Smooth muscle cell (in vitro differentiated cells): Measurements from ENCODE around the gene ERMAP. TPM values are rescaled to one million over a fixed set of nuclear protein-coding genes. Genes with fewer than 3 reads are reported as not detected.

Experiments
- DNase-seq: peaks from one replicate; lab custom pipeline; 2025; ENCODE audit not compliant: unreplicated experiment; lab: John Stamatoyannopoulos, UW
- H2AFZ ChIP-seq: fragments of 200-600 bp; sonication (generic); 2 replicates; pipeline ENCODE4 v1.6.0; 2016; ENCODE audit warnings: antibody characterized with exemption, low read depth, mild to moderate bottlenecking
- H3F3A ChIP-seq: fragments of 200-600 bp; sonication (generic); 2 replicates; pipeline ENCODE4 v1.6.0; 2017; ENCODE audit warnings: antibody characterized with exemption, low read depth
- H3K27ac ChIP-seq: fragments of 200-600 bp; sonication (generic); 2 replicates; pipeline ENCODE4 v1.5.1; 2016; ENCODE audit warnings: low read depth, mild to moderate bottlenecking
- H3K27me3 ChIP-seq: fragments of 200-600 bp; sonication (generic); 2 replicates; pipeline ENCODE4 v1.6.1; 2016; ENCODE audit warnings: low read depth, mild to moderate bottlenecking
- H3K36me3 ChIP-seq: fragments of 200-600 bp; sonication (generic); 2 replicates; pipeline ENCODE4 v1.5.1; 2016; ENCODE audit warnings: low read depth
- H3K4me1 ChIP-seq: fragments of 200-600 bp; sonication (generic); 2 replicates; pipeline ENCODE4 v1.5.1; 2016; ENCODE audit warnings: low read depth
- H3K4me2 ChIP-seq: fragments of 200-600 bp; sonication (generic); 2 replicates; pipeline ENCODE4 v1.6.0; 2016; ENCODE audit warnings: mild to moderate bottlenecking
- H3K4me3 ChIP-seq: fragments of 200-600 bp; sonication (generic); 2 replicates; pipeline ENCODE4 v1.5.1; 2016; ENCODE audit warnings: mild to moderate bottlenecking
- H3K79me2 ChIP-seq: fragments of 200-600 bp; sonication (generic); 2 replicates; pipeline ENCODE4 v1.6.0; 2016; ENCODE audit warnings: low read depth, mild to moderate bottlenecking
- H3K9ac ChIP-seq: fragments of 200-600 bp; sonication (generic); 2 replicates; pipeline ENCODE4 v1.6.0; 2016; ENCODE audit warnings: low read depth
- H3K9me3 ChIP-seq: fragments of 200-600 bp; sonication (generic); replicated peaks from 2 replicates; pipeline ENCODE4 v1.5.1; 2016; ENCODE audit warnings: low read depth
- H4K20me1 ChIP-seq: fragments of 200-600 bp; sonication (generic); 2 replicates; pipeline ENCODE4 v1.6.0; 2016; ENCODE audit warnings: low read depth
- WGBS: methylation state at CpG from one replicate; pipeline ENCODE4 v1.1.7; 2016; ENCODE audit warnings: low lambda C conversion rate; 5-methylcytosine and 5-hydroxymethylcytosine counted together
- polyA plus RNA-seq: library from polyadenylated mRNA; unstranded; fragments of >200 nt; fragmentation: Nextera tagmentation; extraction: Ambion mirVana; gene quantifications from 2 replicates; pipeline ENCODE4 v1.2.1, GENCODE V29; 2016
- total RNA-seq: library from RNA; depleted of rRNA; stranded (reverse); fragments of >200 nt; gene quantifications from 2 replicates; pipeline ENCODE4 v1.2.3, GENCODE V29; 2014
- TF ChIP-seq, protein P1 (sequence below): fragments of 200-600 bp; sonication (generic); IDR thresholded peaks from 2 replicates; pipeline ENCODE4 v1.5.1; 2017; ENCODE audit warnings: borderline replicate concordance, mild to moderate bottlenecking, antibody characterized with exemption; ENCODE audit not compliant: insufficient read depth, poor library complexity, severe bottlenecking

The ERMAP gene
- total and polyA plus RNA-seq, 2 experiments from 2014 or later, result 4.1 to 5.1 TPM

DNA sequence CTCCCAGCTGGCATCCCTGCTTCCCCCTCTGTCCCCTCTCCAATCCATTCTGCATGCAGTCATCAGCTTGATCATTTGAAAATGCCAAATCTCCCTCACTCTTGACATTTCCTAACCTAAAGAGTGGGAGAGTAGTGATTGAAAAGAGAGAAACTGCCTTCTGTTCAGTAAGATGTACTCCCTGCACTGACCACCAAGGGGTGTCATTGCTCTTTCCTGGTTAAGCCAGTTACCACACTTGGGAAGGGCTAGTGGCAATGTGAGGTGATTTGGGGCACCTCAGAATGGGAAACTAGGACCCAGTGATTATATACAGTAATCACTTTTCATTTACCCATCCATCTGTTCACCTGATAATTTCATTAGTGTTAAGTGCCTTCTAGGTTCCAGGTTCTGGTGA is 39.1 kb upstream of the ERMAP start:
- Histone ChIP-seq H4K20me1 (peaks cover 22% of the 10 kb centered on the region), H2AFZ (no peak overlapping the region), H3K4me1 (no peaks in the 10 kb centered on the region), H3K79me2 (peaks cover 6% of the 10 kb centered on the region), H3K4me2 (no peak overlapping the region), H3F3A (no peaks in the 10 kb centered on the region), H3K27ac (no peak overlapping the region), H3K27me3 (no peaks in the 10 kb centered on the region), H3K36me3 (no peaks in the 10 kb centered on the region), H3K9ac (no peak overlapping the region), H3K9me3 (no peaks in the 10 kb centered on the region), H3K4me3 (no peak overlapping the region)
- TF ChIP-seq, protein P1, sequence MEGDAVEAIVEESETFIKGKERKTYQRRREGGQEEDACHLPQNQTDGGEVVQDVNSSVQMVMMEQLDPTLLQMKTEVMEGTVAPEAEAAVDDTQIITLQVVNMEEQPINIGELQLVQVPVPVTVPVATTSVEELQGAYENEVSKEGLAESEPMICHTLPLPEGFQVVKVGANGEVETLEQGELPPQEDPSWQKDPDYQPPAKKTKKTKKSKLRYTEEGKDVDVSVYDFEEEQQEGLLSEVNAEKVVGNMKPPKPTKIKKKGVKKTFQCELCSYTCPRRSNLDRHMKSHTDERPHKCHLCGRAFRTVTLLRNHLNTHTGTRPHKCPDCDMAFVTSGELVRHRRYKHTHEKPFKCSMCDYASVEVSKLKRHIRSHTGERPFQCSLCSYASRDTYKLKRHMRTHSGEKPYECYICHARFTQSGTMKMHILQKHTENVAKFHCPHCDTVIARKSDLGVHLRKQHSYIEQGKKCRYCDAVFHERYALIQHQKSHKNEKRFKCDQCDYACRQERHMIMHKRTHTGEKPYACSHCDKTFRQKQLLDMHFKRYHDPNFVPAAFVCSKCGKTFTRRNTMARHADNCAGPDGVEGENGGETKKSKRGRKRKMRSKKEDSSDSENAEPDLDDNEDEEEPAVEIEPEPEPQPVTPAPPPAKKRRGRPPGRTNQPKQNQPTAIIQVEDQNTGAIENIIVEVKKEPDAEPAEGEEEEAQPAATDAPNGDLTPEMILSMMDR, result peak; percentile 52
- no peak for DNase-seq

DNA sequence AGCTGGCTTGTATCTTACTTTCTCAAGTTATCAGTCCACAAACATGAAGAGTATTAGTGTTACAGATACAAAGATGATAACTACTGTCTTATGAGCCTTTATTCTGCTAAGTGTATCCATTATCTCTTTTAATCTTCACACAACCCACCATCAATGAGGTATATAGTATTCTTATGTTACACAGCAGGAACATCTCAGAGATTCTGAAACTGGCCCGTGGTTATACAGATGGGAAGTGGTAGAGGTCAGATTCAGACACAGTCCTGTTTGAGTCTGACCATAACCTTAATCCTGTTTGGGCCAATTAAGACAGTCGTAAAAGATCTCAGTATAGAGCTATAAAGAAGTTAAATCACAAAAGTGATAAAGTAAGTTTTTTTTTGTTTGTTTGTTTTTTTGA is 37.2 kb upstream of the ERMAP start:
- Histone ChIP-seq H3K9me3 (no peaks in the 10 kb centered on the region), H3K4me3 (no peak overlapping the region)
- 68% methylated on average over 2 of the region's 2 CpGs for WGBS

DNA sequence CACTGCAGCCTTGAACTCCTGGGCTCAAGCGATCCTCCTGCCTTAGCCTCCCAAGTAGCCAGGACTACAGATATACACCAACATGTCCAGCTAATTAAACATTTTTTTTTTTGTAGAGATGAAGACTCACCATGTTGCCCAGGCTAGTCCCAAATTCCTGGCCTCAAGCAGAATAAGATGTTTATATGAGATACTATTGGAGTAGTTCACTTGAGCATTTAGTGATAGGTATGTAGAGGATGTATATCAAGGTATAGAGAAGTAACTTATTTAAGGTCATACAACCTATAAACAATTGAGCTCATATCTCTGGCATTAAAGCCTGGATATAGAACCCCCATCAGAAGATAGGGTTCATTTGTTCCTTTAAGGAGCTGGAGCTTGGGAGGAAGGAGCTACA is 36.7 kb upstream of the ERMAP start:
- Histone ChIP-seq H3K36me3 (no peaks in the 10 kb centered on the region), H3K4me1 (no peaks in the 10 kb centered on the region), H4K20me1 (peaks cover 7% of the 10 kb centered on the region), H3K27me3 (no peaks in the 10 kb centered on the region), H3K4me2 (no peak overlapping the region), H3K4me3 (no peak overlapping the region), H2AFZ (no peak overlapping the region), H3K79me2 (no peaks in the 10 kb centered on the region), H3F3A (no peaks in the 10 kb centered on the region), H3K9me3 (no peaks in the 10 kb centered on the region), H3K27ac (no peak overlapping the region), H3K9ac (no peak overlapping the region)
- TF ChIP-seq, protein P1, result no peak
- no peak for DNase-seq
- 94% methylated on average over 1 of the region's 1 CpG for WGBS

More for the DNA sequence above, 37.2 kb upstream of the ERMAP start:
- H3K27me3 ChIP-seq, result no peaks in the 10 kb centered on the region
- H2AFZ ChIP-seq, result no peak overlapping the region
- H3K9ac ChIP-seq, result no peak overlapping the region
- H3K4me2 ChIP-seq, result no peak overlapping the region
- no peaks in the 10 kb centered on the region for H3F3A ChIP-seq
- no peak for DNase-seq
- H3K79me2 ChIP-seq, result no peaks in the 10 kb centered on the region
- no peaks in the 10 kb centered on the region for H3K36me3 ChIP-seq
- no peaks in the 10 kb centered on the region for H3K4me1 ChIP-seq
- peaks cover 9% of the 10 kb centered on the region for H4K20me1 ChIP-seq
- H3K27ac ChIP-seq, result no peak overlapping the region
- TF ChIP-seq, protein P1, result no peak

DNA sequence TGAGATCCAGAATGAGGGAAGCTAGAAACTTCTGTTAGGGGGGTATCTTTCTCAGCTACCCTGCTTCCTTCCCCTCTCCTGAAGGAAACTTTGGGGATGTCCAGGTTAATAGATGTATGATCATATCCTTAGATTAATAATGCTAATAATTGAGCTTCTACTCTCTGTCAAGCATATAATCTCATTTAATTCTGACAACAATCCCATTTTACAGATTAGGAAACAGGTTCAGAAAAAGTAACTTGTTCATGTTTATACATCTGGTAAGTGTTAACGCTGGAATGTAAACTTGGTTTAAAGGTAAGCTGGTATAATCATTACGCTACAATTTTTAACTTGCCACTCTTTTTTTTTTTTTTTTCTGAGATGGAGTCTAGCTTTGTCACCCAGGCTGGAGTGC is 33.8 kb upstream of the ERMAP start:
- TF ChIP-seq, protein P1, result no peak
- Histone ChIP-seq H3K4me1 (no peaks in the 10 kb centered on the region), H3K79me2 (no peaks in the 10 kb centered on the region), H3K4me3 (no peak overlapping the region), H3F3A (no peaks in the 10 kb centered on the region), H4K20me1 (peaks cover 2% of the 10 kb centered on the region), H3K9me3 (no peaks in the 10 kb centered on the region), H3K27me3 (no peaks in the 10 kb centered on the region), H3K9ac (no peak overlapping the region), H3K4me2 (no peak overlapping the region), H3K36me3 (no peaks in the 10 kb centered on the region), H3K27ac (no peak overlapping the region), H2AFZ (no peak overlapping the region)
- no peak for DNase-seq
- WGBS, result 96% methylated on average over 2 of the region's 2 CpGs
